Inflammatory macrophage (primary cell): Measurements from ENCODE around the gene HGS.

Source experiments
- DNase-seq, 2 donors: peaks; one replicate each; pipeline ENCODE4 v3.0.0-alpha.2; 2020 to 2022

The HGS gene

DNA sequence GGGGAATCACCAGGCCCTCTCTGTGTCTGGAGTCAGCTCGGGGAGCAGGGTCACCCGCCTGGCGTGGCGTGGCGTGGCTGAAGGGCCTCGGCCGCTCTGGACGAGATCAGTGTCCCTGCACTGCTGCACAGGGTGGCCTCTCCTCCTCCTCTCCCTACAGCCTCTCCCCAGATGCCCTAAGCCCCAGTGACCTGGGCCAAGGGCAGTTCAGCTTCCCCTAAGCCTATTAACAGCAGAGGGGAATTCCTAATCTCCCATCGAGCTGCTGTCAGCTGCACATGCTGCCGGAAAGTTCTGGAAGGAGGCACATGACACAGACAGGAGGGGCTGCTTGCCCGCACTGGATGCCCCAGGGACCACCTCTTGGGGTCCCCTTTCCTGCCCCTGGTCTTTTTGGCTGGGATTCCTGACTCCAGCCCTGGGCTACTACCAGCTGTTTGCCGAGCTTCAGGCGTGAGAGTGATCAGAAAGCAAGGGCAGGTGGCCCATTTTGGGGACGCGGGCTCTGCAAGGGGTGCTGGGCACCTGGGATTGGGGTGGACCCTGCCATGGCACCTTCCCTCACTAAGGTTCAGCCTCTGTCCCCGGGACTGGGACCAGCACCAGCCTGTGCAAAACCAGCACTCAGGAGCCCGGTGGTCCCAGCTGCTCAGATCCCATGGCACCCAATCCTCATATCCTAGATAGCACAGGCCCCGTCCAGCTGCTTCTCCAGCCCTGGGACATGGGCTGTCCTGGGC is 28.3 kb upstream of the HGS start:
- peak in 1 of 2 donors; percentile 55 for DNase-seq

GRCh38 chr17:81656118-81656743 is 27.6 kb upstream of the HGS start, which contains the start of gene PDE6G:
Gene PDE6G (minus strand): TSS chr17:81656542. CDS start chr17:81653305, 3,237 bp downstream.
- DNase-seq: no peak

DNA sequence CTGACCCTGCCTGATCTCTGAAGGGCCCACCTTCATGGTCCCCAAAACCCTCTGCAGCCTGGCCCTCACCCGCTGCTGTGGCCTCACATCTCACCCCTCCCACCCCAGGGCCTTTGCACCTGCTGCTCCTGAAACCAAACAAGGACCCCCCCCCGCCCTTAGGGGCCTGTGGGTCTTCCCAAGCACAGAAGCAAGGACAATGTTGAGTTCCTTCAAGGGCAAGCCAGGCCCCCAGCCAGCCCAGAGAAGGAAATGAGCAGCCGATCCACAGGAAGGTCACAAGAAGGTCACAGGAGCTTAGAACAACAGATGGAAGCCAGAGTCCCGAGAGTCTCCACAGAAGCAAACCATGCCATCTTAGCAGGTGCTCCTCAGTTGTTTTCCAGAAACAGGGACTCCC is 27.0 kb upstream of the HGS start:
- DNase-seq: no peak

- DNase-seq: no peak
Measured at GRCh38 chr17:81659038-81659437, 24.8 kb upstream of the HGS start.

GRCh38 chr17:81660441-81660840 is 23.4 kb upstream of the HGS start:
- no peak for DNase-seq

- DNase-seq: no peak
Measured at GRCh38 chr17:81662002-81662401, 21.8 kb upstream of the HGS start.

DNA sequence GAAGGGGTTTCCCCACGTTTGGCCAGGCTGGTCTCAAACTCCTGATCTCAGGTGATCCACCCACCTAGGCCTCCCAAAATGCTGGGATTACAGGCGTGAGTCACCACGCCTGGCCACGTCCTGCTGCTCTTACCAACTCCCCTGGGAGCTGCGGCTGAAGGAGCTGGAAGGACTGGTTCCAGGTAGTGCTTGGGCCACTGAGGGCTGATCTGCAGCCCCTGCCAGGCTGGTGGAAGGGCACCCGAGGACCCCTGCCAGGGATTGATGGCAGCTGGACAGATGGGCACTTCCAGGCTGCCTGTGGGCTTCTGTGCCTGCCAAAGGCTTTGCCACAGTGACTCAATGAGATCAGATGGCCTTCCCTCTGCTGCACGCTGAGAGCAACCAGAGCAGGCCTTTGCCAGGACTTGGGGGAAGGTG is 19.8 kb upstream of the HGS start:
- DNase-seq: no peak

DNA sequence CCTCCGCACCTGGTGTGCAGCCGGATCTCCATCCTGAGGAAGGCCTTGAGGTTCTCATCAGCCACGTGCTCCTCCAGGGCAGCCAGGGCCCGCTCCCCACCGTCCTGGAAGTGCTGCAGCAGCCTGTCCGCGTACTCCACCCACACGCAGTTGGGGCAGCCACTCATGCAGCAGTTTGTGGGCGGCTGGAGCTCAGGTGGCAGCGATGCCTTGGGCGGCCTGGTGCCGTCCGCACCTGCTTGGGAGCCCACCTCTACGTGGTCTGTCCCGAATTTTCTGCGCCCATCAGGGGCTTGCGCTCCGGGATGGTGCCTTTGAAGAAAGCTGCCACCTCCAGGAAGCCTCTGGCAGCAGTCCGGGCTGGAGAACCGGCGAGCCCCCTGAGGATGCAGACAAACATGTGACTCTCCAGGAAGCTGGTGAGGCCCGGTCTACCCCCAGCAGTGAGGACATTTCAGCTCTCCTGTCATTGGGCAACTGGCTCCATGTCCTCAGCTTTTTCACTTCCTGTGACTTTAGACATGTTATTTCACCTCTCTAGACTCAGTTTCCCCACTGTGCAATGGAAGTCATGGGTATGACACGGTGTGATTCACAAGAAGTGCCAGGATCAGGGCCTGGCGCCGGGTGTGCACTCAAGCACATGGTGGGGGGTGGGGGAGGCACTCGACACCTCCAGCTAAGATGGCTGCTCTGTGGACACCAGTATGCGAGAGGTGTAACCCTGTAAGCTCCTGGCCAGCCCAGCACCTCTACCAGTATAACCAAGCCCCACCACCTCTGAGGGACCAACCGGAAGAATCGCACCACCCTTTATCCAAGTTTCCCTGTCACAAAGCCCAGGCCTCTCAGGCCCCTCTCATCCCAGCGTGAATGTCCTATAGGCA is 18.4 kb upstream of the HGS start:
- peak; percentile 14 to 35 for DNase-seq

- DNase-seq: peak in 1 of 2 donors; percentile 21
Measured at GRCh38 chr17:81666092-81666341, 17.8 kb upstream of the HGS start.

DNA sequence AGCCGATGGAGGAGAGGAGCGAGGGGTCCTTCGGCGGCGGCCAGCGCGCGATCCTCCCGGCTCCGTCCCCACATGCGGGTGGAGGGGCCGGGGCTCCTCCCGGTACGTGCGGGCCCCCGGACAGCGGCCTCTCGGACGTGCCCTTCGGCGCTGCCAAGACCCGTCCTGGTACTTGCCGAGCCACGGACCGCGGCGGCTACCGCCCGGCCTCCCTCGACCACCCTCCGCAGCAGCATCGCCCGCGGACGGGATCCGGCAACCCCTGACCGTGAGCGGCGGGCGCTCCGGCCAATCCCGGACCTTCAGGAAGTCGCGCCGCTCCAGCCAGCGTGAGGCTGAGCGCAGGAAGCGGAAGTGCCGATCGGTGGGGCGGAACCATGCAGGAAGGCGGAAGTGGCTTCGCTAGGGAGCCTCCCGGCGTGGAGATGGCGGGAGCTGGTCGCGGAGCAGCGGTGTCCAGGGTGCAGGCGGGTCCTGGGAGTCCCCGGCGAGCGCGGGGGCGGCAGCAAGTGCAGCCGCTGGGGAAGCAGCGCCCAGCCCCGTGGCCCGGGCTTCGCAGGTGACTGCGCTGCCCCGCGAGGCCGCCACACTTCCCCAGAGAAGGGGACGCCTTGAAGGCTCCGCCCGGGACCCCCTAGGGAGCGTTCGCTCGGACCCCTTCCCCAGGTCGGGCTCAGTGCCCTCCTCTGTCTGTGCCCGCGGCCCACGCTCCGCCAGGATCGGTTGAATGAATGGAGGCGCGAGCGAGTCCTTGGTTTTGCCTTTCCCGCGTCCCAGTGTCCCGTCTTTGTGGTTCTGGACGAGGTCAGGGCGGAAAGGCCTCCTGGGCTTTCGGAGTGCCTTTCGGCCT is 17.2 kb upstream of the HGS start, which contains the start of the genes CCDC137 and OXLD1:
Gene CCDC137 (plus strand): TSS at position 396 of the 850 bp plus-strand sequence. CDS start 30 bp downstream, at position 426.
Gene OXLD1 (minus strand): TSS at position 264 of the 850 bp plus-strand sequence. CDS start 28 bp downstream, at position 236.
- DNase-seq: peak; percentile 97 to 99

DNA sequence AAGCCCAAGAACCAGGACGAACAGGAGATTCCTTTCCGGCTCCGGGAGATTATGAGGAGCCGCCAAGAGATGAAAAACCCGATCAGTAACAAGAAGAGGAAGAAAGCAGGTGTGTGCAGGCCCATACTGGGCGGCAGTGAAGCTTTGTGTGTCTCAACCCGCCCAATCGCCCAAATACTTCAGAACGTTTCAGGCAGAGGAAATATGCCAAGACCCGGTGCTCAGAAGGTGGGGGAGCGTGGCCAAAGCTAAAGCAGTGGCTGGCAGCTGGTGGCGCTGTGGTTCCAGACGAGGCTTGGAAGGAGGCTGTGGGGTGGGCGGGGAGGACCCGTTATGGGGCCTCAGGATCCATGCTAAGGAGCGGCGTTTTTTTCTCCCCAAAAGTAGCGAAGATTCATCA is 16.1 kb upstream of the HGS start:
- peak in 1 of 2 donors; percentile 8 for DNase-seq

- no peak for DNase-seq
Measured at GRCh38 chr17:81672504-81672903, 11.3 kb upstream of the HGS start.

DNA sequence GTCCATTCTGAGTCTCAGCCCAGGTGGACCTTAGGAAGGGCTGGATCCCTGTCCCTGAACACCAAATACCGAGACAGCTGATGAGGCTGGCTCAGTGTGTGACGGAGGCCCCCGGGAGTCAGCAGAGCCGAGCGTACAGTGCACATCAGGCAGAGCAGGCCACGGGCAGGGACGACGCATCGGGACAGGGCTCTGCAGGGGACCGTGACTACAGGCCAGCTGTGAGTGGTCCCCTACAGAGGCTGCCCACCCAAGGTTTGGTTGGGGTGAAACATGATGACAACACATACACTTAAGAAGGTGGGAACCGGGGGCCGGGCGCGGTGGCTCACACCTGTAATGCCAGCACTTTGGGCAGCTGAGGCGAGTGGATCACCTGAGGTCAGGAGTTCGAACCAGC is 10.9 kb upstream of the HGS start:
- no peak for DNase-seq

GRCh38 chr17:81673561-81674258 is 10.1 kb upstream of the HGS start:
- DNase-seq: no peak

- peak; percentile 9 to 11 for DNase-seq
Measured at GRCh38 chr17:81675515-81676221, 8.1 kb upstream of the HGS start.

- no peak for DNase-seq
Measured at GRCh38 chr17:81676906-81677305, 6.9 kb upstream of the HGS start.

DNA sequence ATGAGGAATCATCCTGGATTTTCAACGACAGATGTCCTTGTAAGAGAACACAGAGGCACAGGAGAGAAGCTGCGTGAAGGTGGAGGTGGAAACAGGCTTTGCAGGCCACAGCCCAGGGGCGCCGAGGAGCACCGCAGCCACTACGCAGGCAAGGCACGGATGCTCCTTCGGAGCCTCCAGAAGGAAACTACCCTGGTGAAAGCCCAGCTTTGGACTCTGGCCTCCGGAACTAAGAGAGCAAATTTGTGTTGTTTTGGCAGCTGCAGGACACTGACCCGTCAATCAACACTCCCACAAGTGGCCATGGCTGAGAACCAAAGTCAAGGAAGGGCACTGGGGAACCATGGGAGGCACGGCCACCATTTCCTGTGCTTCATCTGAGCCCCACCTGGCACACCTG is 3.7 kb upstream of the HGS start:
- DNase-seq: no peak

DNA sequence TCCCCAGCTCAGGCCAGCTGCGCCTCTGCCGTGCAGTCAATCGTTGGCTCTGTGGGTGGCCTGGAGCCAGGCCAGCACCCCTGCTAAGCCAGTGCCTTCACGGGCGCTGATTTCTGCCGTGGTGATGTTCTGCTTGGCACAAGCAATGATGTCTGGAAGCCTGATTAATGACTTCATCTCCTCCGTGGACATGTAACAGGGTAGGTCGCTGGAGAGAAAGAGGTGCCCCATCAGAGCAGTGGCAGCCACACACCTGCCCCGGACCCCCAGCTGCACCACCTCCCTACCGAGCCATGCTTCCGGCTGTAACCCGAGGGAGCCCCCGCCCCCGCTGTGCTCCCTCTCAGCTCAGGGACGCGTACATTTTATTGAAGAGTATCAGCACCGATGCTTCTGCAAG is 2.1 kb upstream of the HGS start:
- no peak for DNase-seq

- no peak for DNase-seq
Measured at GRCh38 chr17:81682565-81683207, 1.1 kb upstream of the HGS start.

GRCh38 chr17:81683208-81683583 is 615 bp upstream of the HGS start:
- DNase-seq: peak; percentile 19 to 61
